HCEC 1CT (cell line): ENCODE results near the gene CHURC1.

Experiments
- DNase-seq: peaks from one replicate; pipeline ENCODE4 v3.0.0-alpha.2; 2017

Gene CHURC1

DNA sequence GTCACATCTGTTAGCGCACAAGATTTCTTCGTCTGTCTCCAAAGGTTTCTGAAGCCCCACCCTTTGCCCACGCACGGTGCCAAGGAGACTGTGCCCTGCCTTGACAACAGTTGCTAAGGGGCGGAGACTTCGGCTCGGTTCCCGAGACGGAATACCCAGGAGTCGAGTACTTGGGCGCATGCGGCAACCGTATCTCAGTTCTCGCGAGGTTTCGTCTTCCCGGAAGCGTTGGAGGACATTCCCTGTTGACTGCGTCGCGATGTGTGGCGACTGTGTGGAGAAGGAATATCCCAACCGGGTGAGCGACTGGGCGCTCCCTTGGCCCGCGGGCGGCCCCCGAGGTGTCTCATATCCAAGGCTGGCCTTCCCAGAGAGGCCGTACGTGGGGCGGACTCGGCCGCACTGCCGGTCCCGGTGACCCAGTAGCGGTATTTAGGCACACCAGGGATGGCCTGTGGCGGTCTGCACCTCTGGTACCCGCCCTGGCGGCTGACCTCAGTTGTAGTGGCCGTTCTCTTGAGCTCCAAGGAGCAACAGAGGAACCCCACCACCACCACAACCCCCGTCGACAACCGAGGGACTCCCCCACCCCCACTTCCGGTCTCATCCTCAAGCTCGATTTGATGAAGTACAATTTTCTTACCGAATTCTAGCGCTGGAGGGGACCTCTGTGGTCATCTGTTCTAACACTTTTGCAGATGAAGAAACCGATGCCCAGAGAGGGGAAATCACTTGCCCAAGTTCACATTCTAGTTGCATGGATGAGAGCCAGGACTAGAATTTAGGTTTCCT is at the start of gene CHURC1:
TSS of gene CHURC1 (plus strand) at position 219 of the 792 bp plus-strand sequence. CDS start at position 260, 41 bp downstream.
- peak; percentile 96 for DNase-seq

- no peak for DNase-seq
Measured at GRCh38 chr14:64865109-64865508, 49.1 kb upstream of the CHURC1 start.

DNA sequence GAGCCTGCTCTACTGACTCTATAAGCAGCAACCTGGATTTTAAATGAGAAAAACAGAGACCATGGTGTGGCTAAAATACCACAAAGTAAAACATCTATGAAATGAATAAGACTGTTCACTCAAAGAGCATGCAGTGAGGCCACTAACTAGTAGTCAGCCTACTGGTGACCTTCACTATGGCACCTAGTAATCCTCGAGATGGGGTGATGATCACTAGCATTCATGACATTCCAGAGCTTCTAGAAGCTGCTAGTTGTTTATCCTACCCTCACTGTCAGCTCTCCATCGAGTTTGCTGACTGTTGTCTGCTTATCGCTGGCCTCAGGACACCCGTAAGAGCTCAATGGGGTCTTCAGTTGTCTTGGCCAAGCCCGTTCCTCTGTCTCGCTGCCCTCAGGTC is 48.3 kb upstream of the CHURC1 start:
- no peak for DNase-seq

DNA sequence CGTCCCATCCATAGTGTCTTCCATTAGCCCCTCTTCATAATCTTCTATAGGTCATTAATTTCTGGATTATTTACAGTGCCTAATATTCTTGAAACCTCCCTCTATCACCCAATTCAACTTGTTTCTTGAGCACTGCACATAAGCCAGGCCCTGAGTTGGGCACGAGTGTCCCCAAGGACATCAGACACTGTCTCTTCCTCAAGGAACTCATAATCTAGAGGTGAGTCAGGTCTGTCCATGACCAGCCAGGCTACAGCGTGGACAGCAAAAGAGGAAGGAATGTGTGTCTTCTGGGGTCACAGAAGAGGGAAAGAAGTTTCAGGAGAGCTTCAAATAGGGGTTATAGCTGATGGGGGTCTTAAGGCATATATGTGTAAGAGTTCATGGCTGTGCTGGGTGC is 47.1 kb upstream of the CHURC1 start:
- no peak for DNase-seq

DNA sequence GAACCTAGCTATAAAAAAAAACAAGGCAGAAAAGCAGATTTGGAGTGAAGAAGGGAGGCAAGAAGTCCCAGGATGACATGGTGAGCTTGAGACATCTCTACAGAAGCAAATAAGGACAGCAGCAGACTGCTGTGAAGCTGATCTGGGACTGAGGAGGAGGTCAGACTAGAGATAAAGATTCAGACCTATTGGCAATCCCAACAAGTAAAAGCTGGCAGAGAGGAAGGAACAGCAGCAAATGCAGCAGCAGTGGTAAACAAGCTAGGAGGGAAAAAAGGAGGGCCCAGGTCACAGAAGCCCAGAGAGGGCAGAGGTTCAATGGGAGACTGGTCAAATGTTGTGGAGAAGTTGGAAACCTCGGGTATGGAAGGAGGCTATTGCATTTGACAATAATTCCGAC is 45.9 kb upstream of the CHURC1 start:
- DNase-seq: no peak

- no peak for DNase-seq
Measured at GRCh38 chr14:64868841-64869240, 45.4 kb upstream of the CHURC1 start.

DNA sequence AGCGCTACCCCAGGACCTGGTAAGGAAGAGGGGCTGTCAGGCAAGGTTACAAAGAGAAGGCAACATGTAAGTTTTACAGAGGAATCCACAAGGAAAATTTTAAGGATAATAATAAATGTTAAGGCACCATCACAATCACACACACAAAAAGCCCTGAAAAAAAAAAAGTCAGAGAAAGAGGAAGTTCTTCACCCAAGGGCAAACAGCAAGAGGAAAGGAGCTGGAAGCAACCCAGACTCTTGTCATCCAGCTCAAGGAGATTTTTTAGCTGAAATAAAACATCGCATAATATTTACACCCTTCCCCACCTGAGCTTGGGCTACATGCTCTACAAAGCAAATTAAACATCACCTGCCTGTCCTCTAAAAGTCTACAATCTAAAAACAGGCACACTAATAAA is 44.1 kb upstream of the CHURC1 start:
- DNase-seq: no peak

GRCh38 chr14:64871344-64871743 is 42.9 kb upstream of the CHURC1 start:
- DNase-seq: no peak

- DNase-seq: no peak
Measured at GRCh38 chr14:64873506-64874219, 40.6 kb upstream of the CHURC1 start.

GRCh38 chr14:64875350-64875749 is 38.9 kb upstream of the CHURC1 start:
- no peak for DNase-seq

DNA sequence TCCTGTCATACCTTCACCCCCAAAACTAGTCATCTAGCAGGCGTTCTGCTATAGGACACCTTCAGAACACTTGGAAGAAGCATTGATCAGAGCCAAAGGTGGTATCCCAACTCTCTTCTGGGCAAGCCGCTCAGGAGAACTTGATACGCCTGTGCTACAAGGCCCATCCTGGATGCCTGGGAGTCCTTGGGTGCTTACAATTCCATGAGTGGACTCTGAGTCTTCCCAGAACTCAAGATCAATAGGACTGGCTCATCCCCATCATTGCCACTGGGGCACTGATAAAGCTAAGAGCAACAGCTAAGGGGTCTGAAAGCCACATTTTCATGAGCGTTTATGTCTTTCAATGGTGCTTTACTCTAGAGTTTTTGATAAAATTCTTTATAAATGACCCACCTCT is 36.4 kb upstream of the CHURC1 start:
- DNase-seq: no peak

DNA sequence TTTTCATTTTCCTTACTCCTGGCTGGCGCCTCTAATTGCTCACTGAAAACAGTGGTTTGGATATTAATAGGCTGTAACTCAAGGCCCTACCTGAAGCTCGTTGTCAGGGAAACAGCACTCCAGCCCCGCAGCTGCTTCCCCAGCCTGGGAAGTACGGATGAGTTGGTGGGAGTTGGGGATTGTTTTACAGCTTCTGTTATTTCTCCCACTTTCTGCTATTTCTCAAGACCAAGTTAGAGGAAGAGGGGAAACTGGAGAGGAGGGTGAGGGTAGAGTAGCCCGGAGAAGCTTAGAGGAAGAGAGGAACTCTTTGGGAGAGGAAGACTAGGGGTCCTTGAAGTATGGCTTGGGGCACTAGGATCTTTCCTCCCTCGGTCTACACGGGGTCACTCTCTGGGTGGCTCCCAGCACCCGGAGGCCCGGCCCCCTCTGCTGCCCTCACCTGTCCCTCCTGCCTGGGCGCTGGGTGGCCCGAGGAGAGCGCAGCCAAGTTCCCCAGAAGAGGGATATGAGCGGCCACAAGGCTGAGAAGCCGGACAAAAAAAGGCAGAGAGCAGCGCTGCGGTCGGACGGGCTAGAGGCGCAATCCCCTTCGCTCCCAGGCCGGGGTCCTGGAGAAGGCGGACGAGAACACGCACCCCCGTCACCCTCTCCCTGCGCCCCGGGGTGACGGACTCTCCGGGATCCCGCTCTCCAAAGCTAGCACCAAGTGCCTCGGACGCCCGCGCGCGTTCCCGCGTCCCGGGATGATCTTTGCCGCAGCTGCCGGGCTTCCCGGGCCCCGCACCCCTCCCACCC is 35.2 kb upstream of the CHURC1 start:
- DNase-seq: no peak

GRCh38 chr14:64879635-64880220 is 34.5 kb upstream of the CHURC1 start, which contains the start of gene SPTB:
Gene SPTB, minus strand, starts transcription at chr14:64879907. Its CDS starts 56,813 bp downstream, at chr14:64823094.
- no peak for DNase-seq

DNA sequence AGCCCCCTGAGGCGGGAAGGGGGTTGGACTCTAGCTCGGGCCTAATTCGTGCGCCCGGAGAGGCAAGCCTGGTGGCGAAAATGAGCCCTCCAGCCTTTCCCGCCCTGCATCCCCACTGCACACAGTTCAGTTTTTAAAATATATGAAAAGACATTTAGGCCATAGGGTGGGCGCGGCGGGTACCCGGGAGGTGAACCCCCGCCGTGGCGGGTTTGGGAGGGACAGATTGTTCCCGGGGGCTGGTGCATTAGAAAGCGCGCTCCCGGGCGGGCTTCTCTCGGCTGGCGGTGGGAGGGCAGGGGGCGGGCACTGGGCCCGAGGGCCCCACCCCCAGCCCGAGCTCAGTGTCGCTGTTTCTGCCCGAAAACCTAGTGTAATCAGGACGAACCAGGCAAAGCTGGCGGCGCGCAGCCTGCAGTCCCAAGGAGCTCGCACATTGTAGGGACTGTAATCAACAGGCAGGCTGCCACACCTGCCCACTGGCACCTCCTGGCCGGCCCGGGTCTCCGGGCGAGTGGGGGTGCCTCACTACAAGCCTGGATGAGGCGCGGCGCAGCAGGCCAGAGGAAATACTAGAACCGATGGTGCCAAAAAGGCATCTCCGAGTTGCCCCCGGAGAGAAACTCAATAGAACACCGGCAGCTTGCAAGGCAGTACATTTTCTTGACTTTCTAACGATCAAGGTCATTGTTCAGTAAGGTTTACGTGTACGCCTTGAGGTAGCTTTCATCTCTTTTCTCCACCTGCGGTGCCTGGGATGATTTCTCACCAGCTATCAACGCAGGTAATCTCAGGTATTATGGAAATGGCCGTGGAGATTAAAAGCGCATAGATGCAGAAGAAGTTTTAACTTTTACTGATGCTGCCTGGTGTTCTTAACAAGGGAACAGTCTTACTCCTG is 33.8 kb upstream of the CHURC1 start:
- no peak for DNase-seq

DNA sequence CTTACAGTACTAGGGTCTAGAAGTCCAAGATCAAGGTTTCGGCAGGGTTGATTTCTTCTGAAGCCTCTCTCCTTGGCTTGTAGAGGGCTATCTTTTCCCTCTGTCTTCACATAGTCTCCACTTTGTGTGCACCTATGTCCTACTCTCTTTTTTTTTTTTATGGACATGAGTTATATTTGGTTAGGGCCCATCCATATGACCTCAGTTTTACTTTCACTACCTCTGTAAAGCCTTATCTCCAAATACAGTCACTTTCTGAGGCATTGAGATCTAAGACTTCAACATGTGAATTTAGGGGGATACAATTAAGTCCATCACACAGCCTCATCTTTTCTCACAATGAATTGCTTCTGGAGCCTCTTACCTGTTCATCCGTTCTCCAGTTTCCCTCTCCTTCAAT is 28.7 kb upstream of the CHURC1 start:
- DNase-seq: no peak

- DNase-seq: no peak
Measured at GRCh38 chr14:64889352-64889751, 24.9 kb upstream of the CHURC1 start.

DNA sequence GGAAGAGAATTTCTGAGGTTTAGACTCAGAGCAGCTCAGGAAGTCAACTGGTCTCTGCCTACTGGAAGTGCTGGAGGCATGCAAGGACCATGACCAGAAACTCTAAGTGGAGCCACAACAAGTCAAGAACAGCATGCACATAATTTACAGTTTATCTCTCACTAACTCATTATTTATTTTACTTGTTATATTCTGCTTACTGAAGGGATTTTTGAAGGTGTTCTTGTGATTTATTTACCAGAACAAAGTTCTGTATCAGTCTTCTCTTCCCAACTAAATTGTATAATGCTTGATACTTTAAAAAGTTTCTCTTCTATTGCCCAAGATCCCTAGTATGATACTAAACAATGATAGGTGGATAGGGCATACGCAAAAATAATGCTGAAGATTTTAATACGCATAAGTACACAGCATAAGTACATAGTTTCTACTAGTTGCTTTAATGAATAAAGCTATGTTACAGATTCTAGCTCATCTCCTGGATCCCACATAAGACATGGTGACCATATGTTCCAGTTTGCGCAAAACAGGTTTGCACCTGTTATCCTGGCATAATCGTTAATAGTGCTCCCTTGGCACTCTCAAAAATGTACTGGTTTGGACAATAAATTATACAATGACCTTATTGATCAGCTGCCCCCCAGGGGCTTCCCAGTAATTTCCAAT is 22.9 kb upstream of the CHURC1 start:
- no peak for DNase-seq

DNA sequence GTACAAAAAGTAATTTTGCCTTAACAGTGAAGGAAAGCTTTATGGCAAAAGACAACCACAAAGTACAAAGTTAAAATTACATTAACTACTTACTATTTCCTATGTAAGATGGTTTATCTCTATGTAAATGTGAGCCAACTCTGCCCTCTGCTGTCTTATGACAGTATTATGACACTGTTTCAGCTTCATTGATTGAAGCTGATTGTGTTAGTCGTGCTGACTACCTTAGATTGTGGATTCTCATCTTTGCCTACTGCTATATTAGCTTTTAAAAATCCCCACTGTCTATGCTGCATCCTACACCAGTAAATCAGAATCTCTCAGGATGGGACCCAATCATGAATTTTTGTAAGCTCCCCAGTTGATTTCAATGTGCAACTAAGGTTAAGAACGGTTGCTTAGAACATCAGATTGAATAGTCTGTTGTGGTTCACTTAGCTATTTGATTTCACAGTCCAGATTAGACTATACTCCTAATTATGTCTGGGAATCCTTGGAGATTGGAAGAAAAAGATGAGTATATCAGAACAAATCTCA is 22.3 kb upstream of the CHURC1 start:
- peak; percentile 47 for DNase-seq

- no peak for DNase-seq
Measured at GRCh38 chr14:64899958-64900357, 14.3 kb upstream of the CHURC1 start.

- no peak for DNase-seq
Measured at GRCh38 chr14:64906022-64906421, 8.2 kb upstream of the CHURC1 start.

- peak; percentile 52 for DNase-seq
Measured at GRCh38 chr14:64910847-64911495, 3.3 kb upstream of the CHURC1 start.
